Keratinocyte (primary cell): ENCODE results near the gene CTNNA3.

ENCODE experiments used
- CTCF ChIP-seq, 3 experiments: IDR thresholded peaks in 1 of 3; conservative IDR thresholded peaks in 1 of 3; optimal IDR thresholded peaks in 1 of 3; 2 replicates in 2 of 3; 3 replicates in 1 of 3; pipeline versions ENCODE3 to v1.5.1; 2011; ENCODE audit warnings: low read length in 3 of 3, mild to moderate bottlenecking in 3 of 3, moderate library complexity in 2 of 3, control low read depth in 1 of 3, inconsistent platforms in 1 of 3; ENCODE audit not compliant: insufficient read depth in 2 of 3; ENCODE audit errors: extremely low read depth in 1 of 3
- EZH2 ChIP-seq: IDR thresholded peaks from one replicate; pipeline ENCODE4 v1.6.1; 2012; ENCODE audit warnings: inconsistent platforms, mild to moderate bottlenecking, low read length, moderate library complexity

DNA sequence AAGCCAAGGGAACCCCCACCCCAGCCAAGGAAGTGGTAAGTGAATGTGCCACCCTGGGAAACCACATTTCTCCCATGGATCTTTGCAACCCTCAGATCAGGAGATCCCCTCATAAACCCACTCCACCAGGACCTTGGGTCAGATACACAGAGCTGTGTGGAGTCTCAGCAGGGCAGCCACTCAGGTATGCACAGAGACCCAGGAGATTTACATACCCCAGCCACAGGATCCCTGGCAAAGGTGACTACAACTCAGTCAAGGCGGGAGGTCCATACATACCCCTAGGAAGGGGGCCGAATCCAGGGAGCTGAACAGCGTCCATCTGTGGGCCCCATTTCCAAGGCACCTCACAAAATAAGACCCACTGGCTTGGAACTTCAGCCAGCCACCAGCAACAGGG lies 293.4 kb downstream of the CTNNA3 start:
- no peak for TF ChIP-seq CTCF (optimal IDR thresholded peaks at IDR 0.05 in 1 of 3, IDR thresholded peaks at IDR 0.05 in 1 of 3, conservative IDR thresholded peaks at IDR 0.05 in 1 of 3; ENCODE audit: extremely low read depth in 1 of 3, insufficient read depth in 2 of 3, low read length in 3 of 3)
- no peak for TF ChIP-seq EZH2
